Posterior cingulate gyrus (tissue), 11 donors: Measurements from ENCODE around the gene TBCEL.
A peak's percentile ranks its signal among the peaks of the same experiment; 100 is the strongest.

Experiments used
- DNase-seq, 10 donors: peaks; one replicate each; pipeline versions ENCODE4 v3.0.0 to v3.0.0-alpha.2; 2020 to 2021; ENCODE audit warnings: mixed read lengths in 3 of 10
- intact Hi-C: fragments of 100-400 bp; cut with DNase I; formaldehyde crosslinking; loops from one replicate; pipeline ENCODE4 v1.15.1; 2023

The TBCEL gene

GRCh38 chr11:121129362-121130340, 105.7 kb downstream of the TBCEL start:
- intact Hi-C loops, result no loop called here
- no peak for DNase-seq

- intact Hi-C loops, result no loop called here
- DNase-seq, result no peak
Observed at GRCh38 chr11:121131656-121132055, 107.8 kb downstream of the TBCEL start.

DNA sequence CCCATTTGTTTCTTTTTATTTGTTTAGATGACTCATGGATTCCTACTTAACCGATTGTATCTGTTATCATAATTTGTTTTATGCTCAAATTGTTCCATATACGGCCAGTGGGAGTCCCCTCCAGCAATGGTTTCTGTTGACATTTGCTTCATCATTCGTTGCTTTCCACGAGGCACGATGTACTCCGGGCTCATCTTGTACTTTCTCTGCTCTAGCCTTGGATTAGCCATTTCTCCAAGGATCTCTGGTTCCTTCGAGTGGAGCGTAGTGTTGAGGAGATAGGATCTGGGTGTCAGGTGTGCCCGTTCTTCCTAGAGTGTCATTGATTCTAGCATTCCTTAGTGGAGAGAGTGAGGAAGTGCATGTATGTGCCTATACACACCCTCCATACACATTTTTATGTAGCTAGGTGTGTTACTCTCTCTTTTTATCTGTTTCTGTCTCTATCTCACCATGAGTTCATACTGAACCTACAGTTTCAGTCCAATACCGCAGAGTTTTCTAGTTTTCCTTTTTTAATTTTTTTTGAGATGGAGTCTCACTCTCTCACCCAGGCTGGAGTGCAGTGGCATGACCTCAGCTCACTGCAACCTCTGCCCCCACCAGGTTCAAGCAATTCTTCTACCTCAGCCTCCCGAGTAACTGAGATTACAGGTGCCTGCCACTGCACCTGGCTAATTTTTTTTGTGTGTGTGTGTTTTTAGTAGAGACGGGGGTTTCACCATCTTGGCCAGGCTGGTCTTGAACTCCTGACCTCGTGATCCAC, 108.5 kb downstream of the TBCEL start:
- intact Hi-C loops, result no loop called here
- no peak for DNase-seq

GRCh38 chr11:121134741-121135312, 110.9 kb downstream of the TBCEL start:
- peak in 6 of 10 donors; percentile 13 to 88 (median 47) for DNase-seq
- intact Hi-C loops, result no loop called here

- no peak for DNase-seq
- intact Hi-C loops, result no loop called here
Observed at GRCh38 chr11:121137005-121137404, 113.1 kb downstream of the TBCEL start.

- DNase-seq, result no peak
- intact Hi-C loops, result no loop called here
Observed at GRCh38 chr11:121138259-121138658, 114.4 kb downstream of the TBCEL start.

GRCh38 chr11:121140369-121140768, 116.5 kb downstream of the TBCEL start:
- no peak for DNase-seq
- intact Hi-C loops, result no loop called here
